Calu3 (cell line): ENCODE data around the gene RRM2. TPM values are rescaled to one million over a fixed set of nuclear protein-coding genes. Genes with fewer than 3 reads are reported as not detected.

Experiments
- BruUV-seq: library from RNA; stranded (reverse); fragments of 400-500 nt; replicated peaks from 2 replicates; lab custom pipeline; 2021; lab: Mats Ljungman, UMichigan
- CTCF ChIA-PET: fragments of 300-600 bp; sonication (Branson Sonifier 250); formaldehyde crosslinking; loops from one replicate; lab custom pipeline; 2022; ENCODE audit warnings: antibody characterized with exemption; lab: Charles Lee
- DNase-seq: peaks from one replicate; pipeline ENCODE4 v3.0.0; 2022
- H3K27ac Mint-ChIP-seq: one replicate; pipeline ENCODE4 v1.8.0; 2022; ENCODE audit warnings: mixed read lengths; ENCODE audit not compliant: unreplicated experiment
- H3K27me3 Mint-ChIP-seq: one replicate; pipeline ENCODE4 v1.8.0; 2022; ENCODE audit warnings: mixed read lengths; ENCODE audit not compliant: unreplicated experiment
- H3K36me3 Mint-ChIP-seq: one replicate; pipeline ENCODE4 v1.8.0; 2022; ENCODE audit warnings: mild to moderate bottlenecking, moderate library complexity, mixed read lengths; ENCODE audit not compliant: insufficient read depth, unreplicated experiment
- H3K4me1 Mint-ChIP-seq: one replicate; pipeline ENCODE4 v1.8.0; 2022; ENCODE audit warnings: mild to moderate bottlenecking, low read depth, mixed read lengths; ENCODE audit not compliant: unreplicated experiment
- H3K4me3 Mint-ChIP-seq: one replicate; pipeline ENCODE4 v1.8.0; 2022; ENCODE audit warnings: mild to moderate bottlenecking, low read depth, moderate library complexity, mixed read lengths; ENCODE audit not compliant: unreplicated experiment
- H3K9me3 Mint-ChIP-seq: one replicate; pipeline ENCODE4 v1.8.0; 2022; ENCODE audit warnings: low read depth, mixed read lengths; ENCODE audit not compliant: unreplicated experiment
- intact Hi-C: fragments of 100-400 bp; cut with micrococcal nuclease; formaldehyde crosslinking; loops from one replicate; pipeline ENCODE4 v1.10.0; 2022; ENCODE audit not compliant: unreplicated experiment
- total RNA-seq: library from RNA; stranded (reverse); gene quantifications from 2 replicates; pipeline ENCODE4 v1.2.3, GENCODE V29; 2022
- TF ChIP-seq, protein P1 (sequence below): fragments of 200-600 bp; IDR thresholded peaks from one replicate; pipeline ENCODE4 v1.8.0; 2022; ENCODE audit warnings: antibody characterized with exemption; ENCODE audit not compliant: unreplicated experiment

RRM2 gene
- total RNA-seq, 1 experiment from 2014 or later, result 154 TPM

DNA sequence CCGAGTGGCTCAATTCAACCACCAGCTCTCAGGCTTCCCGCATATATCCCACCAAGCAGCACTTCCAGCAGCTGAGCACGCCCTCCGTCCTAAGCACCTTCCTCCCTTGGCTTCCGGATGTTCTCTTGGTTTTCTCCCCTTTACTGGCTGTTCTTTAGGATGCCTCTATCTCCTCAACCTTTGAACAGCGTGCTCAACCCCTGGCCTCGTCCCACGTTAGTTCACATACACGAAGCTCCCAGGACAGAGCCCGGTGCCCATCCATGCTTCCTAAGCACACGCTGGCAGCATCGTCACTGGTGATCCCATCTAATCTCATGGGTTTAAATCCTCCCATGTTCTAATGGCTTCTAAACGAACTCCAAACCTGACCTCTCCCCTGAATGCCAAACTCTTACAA lies 46.0 kb upstream of the RRM2 start:
- no TSS peak for BruUV-seq
- Mint-ChIP-seq H3K4me3 (no peak overlapping the region), H3K27me3 (peaks cover 83% of the 10 kb centered on the region), H3K36me3 (peaks cover 4% of the 10 kb centered on the region), H3K27ac (no peak overlapping the region), H3K9me3 (no peaks in the 10 kb centered on the region), H3K4me1 (peaks cover 23% of the 10 kb centered on the region)
- DNase-seq, result no peak
- TF ChIP-seq, protein P1, sequence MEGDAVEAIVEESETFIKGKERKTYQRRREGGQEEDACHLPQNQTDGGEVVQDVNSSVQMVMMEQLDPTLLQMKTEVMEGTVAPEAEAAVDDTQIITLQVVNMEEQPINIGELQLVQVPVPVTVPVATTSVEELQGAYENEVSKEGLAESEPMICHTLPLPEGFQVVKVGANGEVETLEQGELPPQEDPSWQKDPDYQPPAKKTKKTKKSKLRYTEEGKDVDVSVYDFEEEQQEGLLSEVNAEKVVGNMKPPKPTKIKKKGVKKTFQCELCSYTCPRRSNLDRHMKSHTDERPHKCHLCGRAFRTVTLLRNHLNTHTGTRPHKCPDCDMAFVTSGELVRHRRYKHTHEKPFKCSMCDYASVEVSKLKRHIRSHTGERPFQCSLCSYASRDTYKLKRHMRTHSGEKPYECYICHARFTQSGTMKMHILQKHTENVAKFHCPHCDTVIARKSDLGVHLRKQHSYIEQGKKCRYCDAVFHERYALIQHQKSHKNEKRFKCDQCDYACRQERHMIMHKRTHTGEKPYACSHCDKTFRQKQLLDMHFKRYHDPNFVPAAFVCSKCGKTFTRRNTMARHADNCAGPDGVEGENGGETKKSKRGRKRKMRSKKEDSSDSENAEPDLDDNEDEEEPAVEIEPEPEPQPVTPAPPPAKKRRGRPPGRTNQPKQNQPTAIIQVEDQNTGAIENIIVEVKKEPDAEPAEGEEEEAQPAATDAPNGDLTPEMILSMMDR, result no peak
- intact Hi-C loops, result loop anchor here (10.0 kb wide), 1 partner anchor 588 kb away; no protein-coding TSS in a partner anchor
- CTCF ChIA-PET, result interaction anchor here (1.8 kb wide), 1 partner anchor 21 kb away, joined by 6 read pairs; no protein-coding TSS in a partner anchor

DNA sequence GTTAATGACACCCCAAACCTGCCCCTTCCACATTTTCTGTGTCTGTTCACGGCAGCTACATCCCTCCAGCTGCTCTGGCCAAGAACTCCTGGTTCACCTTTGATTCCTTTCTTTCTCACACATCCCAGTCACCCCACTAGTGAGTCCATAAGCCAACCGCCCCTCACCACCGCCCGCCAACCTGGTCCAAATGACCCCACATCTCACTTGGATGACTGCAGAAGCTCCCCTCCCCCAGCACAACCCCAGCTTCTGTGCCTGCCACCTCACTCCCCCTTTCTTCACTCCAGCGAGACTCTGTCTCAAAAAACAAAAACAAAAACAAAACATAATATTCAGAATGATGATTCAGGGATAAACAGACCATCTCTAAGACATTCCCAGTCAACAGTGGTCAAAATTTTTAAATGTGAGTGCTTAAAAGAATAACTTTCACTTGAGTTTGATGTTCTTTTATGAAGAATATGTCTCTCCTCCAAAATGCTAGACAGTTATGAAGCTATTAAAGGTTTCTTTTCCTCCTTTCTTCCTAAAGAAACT lies 45.5 kb upstream of the RRM2 start:
- Mint-ChIP-seq H3K4me3 (no peak overlapping the region), H3K9me3 (no peaks in the 10 kb centered on the region), H3K36me3 (peaks cover 4% of the 10 kb centered on the region), H3K27ac (no peak overlapping the region), H3K27me3 (peaks cover 89% of the 10 kb centered on the region), H3K4me1 (peaks cover 23% of the 10 kb centered on the region)
- TF ChIP-seq, protein P1, result no peak
- BruUV-seq, result no TSS peak
- DNase-seq, result no peak
- CTCF ChIA-PET, result interaction anchor here (1.8 kb wide), 1 partner anchor 20 kb away, joined by 6 read pairs; no protein-coding TSS in a partner anchor
- intact Hi-C loops, result loop anchor here (10.0 kb wide), 1 partner anchor 588 kb away; no protein-coding TSS in a partner anchor

DNA sequence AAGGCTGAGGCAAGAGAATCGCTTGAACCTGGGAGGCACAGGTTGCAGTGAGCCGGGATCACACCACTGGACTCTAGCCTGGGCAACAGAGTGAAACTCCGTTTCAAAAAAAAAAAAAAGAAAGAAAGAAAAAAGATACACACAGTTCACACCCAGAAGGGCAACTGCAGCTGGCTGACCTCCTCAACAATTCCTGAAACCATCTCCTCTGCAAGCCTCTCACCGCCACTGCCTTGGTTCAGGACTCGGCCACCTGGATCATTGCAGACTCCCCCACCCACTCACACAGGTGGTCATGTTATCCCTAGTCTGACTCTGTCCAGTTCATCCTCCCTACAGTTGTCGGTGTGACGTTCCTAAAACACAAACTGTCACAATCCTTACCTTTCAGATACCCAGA lies 44.5 kb upstream of the RRM2 start:
- H3K4me1 Mint-ChIP-seq, result peaks cover 14% of the 10 kb centered on the region
- TF ChIP-seq, protein P1, result no peak
- intact Hi-C loops, result loop anchor here (10.0 kb wide), 1 partner anchor 587 kb away; no protein-coding TSS in a partner anchor
- peaks cover 4% of the 10 kb centered on the region for H3K36me3 Mint-ChIP-seq
- CTCF ChIA-PET, result interaction anchor here (1.2 to 1.8 kb wide), 2 partner anchors 19 kb away, joined by 4 to 6 read pairs; no protein-coding TSS in a partner anchor
- peaks cover 89% of the 10 kb centered on the region for H3K27me3 Mint-ChIP-seq
- no peaks in the 10 kb centered on the region for H3K9me3 Mint-ChIP-seq
- no TSS peak for BruUV-seq
- H3K27ac Mint-ChIP-seq, result no peak overlapping the region
- no peak overlapping the region for H3K4me3 Mint-ChIP-seq
- no peak for DNase-seq

DNA sequence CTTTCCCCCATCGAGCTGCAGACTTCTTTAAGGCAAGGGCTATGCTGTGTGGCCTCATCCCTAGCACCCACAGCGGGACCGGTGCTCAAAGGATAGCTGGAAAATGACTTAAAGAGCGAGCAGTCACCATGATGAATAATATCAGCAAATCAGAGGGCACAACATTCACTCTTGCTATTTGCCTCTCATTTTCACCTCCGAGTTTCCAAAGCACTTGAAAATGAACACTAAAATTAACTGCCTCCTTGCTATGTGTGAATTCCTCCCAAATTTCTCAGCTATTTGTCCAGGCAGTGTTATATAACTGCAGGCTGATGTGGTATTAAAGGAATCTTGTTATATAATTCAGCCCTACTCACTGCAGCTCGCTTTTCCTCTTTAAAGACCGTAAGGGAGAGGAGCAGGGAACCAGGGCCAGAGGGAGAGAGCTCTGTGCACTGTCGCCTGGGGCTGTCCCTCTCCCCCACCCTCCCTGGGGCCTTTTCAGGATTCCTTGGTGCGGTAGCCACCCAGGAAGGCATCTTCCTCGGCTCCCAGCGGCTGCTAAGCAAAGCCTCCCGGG lies 43.8 kb upstream of the RRM2 start:
- CTCF ChIA-PET, result interaction anchor here (0.5 to 1.2 kb wide), 4 partner anchors 11 to 70 kb away, joined by 3 to 4 read pairs (median 3); no protein-coding TSS in a partner anchor
- DNase-seq, result no peak
- peak overlapping the region; percentile 42 for H3K27ac Mint-ChIP-seq
- peaks cover 89% of the 10 kb centered on the region for H3K27me3 Mint-ChIP-seq
- TF ChIP-seq, protein P1, result no peak
- peak overlapping the region; percentile 66 for H3K4me3 Mint-ChIP-seq
- H3K9me3 Mint-ChIP-seq, result no peaks in the 10 kb centered on the region
- intact Hi-C loops, result loop anchor here (10.0 kb wide), 1 partner anchor 586 kb away; no protein-coding TSS in a partner anchor
- peaks cover 4% of the 10 kb centered on the region for H3K36me3 Mint-ChIP-seq
- H3K4me1 Mint-ChIP-seq, result peaks cover 19% of the 10 kb centered on the region
- no TSS peak for BruUV-seq
